KMS-11 (cell line): ENCODE data around the gene SSC5D.

Experiments used
- H2AFZ ChIP-seq: fragments of 200-600 bp; sonication (generic); 2 replicates; pipeline ENCODE4 v1.6.1; 2016; ENCODE audit warnings: antibody characterized with exemption, mixed run types, low read depth
- H3K27ac ChIP-seq: fragments of 200-600 bp; sonication (generic); 2 replicates; pipeline ENCODE4 v1.6.1; 2016; ENCODE audit warnings: mild to moderate bottlenecking, mixed run types
- H3K27me3 ChIP-seq: fragments of 200-600 bp; sonication (generic); 2 replicates; pipeline ENCODE4 v1.6.1; 2017; ENCODE audit warnings: mild to moderate bottlenecking, low read depth, mixed run types, moderate library complexity; ENCODE audit not compliant: insufficient read depth
- H3K36me3 ChIP-seq: fragments of 200-600 bp; sonication (generic); 2 replicates; pipeline ENCODE4 v1.6.1; 2017; ENCODE audit warnings: mild to moderate bottlenecking, mixed run types; ENCODE audit not compliant: insufficient read depth
- H3K4me1 ChIP-seq: fragments of 200-600 bp; sonication (generic); 2 replicates; pipeline ENCODE4 v1.6.1; 2016; ENCODE audit warnings: mild to moderate bottlenecking, low read depth, mixed run types; ENCODE audit not compliant: poor library complexity, severe bottlenecking
- H3K4me2 ChIP-seq: fragments of 200-600 bp; sonication (generic); 2 replicates; pipeline ENCODE4 v1.7.0; 2016; ENCODE audit warnings: mild to moderate bottlenecking, mixed run types
- H3K4me3 ChIP-seq: fragments of 200-600 bp; sonication (generic); IDR thresholded peaks from 2 replicates; pipeline ENCODE4 v1.6.1; 2017; ENCODE audit warnings: low read depth, low read length, mixed read lengths; ENCODE audit not compliant: insufficient read depth
- H3K79me2 ChIP-seq: fragments of 200-600 bp; sonication (generic); 2 replicates; pipeline ENCODE4 v1.6.1; 2016; ENCODE audit warnings: low read depth, mixed run types; ENCODE audit not compliant: insufficient read depth
- H3K9ac ChIP-seq: fragments of 200-600 bp; sonication (generic); 2 replicates; pipeline ENCODE4 v1.6.1; 2016; ENCODE audit warnings: mild to moderate bottlenecking, mixed run types
- H4K20me1 ChIP-seq: fragments of 200-600 bp; sonication (generic); 2 replicates; pipeline ENCODE4 v1.6.1; 2016; ENCODE audit warnings: mild to moderate bottlenecking, mixed run types; ENCODE audit not compliant: insufficient read depth
- CTCF ChIP-seq: fragments of 200-600 bp; sonication (generic); conservative IDR thresholded peaks from 2 replicates; pipeline ENCODE4 v1.6.1; 2017; ENCODE audit warnings: low read depth, mild to moderate bottlenecking, antibody characterized with exemption, low read length, moderate library complexity, mixed read lengths

SSC5D gene

GRCh38 chr19:55498246-55498840, 10.1 kb downstream of the SSC5D start:
- H3K9ac ChIP-seq: no peak overlapping the region
- no peaks in the 10 kb centered on the region for H4K20me1 ChIP-seq
- H3K27me3 ChIP-seq: peaks cover 90% of the 10 kb centered on the region
- H3K4me3 ChIP-seq: no peak overlapping the region
- no peaks in the 10 kb centered on the region for H3K4me1 ChIP-seq
- H2AFZ ChIP-seq: no peak overlapping the region
- H3K27ac ChIP-seq: no peak overlapping the region
- H3K79me2 ChIP-seq: no peaks in the 10 kb centered on the region
- H3K36me3 ChIP-seq: no peaks in the 10 kb centered on the region
- no peak for TF ChIP-seq CTCF
- no peak overlapping the region for H3K4me2 ChIP-seq

DNA sequence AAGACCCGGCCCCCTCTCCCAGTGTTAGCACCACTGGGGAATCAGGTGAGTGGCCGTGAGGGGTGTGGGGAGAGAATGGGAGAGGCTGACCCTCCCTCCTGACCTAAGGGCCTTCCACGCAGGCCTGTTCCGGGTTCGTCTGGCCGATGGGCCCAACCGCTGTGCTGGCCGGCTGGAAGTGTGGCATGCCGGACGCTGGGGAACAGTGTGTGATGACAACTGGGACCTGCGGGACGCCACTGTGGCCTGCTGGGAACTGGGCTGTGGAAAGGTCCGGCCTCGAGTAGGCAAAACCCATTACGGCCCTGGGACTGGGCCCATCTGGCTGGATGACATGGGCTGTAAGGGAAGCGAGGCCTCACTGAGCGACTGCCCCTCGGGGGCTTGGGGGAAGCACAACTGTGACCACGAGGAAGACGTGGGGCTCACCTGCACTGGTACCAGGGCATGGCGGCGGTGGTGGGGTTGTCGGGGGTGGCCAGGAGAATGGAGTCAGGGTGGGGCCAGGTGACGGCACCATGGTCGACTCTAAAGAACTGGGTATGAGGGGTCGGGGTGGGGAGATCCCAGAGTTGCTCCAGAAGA, 12.2 kb downstream of the SSC5D start:
- H3K79me2 ChIP-seq: no peaks in the 10 kb centered on the region
- no peaks in the 10 kb centered on the region for H4K20me1 ChIP-seq
- no peak overlapping the region for H3K4me2 ChIP-seq
- no peak overlapping the region for H3K9ac ChIP-seq
- no peak for TF ChIP-seq CTCF
- no peaks in the 10 kb centered on the region for H3K36me3 ChIP-seq
- no peak overlapping the region for H3K27ac ChIP-seq
- no peak overlapping the region for H2AFZ ChIP-seq
- peaks cover 5% of the 10 kb centered on the region for H3K4me1 ChIP-seq
- peaks cover 85% of the 10 kb centered on the region for H3K27me3 ChIP-seq
- H3K4me3 ChIP-seq: no peak overlapping the region

DNA sequence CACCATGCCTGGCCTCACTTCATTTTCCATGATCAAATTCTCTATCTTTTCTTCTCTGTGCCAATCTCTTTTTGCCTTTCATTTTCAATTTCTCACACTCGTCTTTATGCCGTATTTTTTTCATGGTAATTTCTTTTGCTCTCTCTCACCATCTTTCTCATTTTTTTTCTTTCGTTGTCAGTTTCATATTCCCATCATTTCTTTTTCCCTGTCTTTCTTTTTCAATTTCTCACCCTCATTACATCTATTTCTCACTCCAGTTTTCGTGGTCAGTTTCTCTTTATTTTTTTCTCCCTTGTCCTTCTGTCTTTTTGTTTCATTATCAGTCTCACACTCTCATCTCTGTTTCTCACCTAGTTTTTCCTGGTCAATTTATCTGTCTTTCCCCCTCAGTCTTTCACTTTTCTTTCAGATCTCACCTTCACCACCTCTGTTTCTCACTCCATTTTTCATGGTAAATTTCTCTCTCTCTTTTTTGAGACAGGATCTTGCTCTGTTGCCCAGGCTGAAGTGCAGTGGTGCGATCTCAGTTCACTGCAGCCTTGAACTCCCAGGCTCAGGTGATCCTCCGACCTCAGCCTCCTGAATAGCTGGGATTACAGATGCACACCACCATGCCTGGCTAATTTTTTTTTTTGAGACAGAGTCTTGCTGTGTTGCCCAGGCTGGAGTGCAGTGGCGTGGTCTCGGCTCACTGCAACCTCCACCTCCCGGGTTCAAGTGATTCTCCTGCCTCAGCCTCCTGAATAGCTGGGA, 14.1 kb downstream of the SSC5D start:
- Histone ChIP-seq H3K27me3 (peaks cover 85% of the 10 kb centered on the region), H3K4me2 (no peak overlapping the region)

DNA sequence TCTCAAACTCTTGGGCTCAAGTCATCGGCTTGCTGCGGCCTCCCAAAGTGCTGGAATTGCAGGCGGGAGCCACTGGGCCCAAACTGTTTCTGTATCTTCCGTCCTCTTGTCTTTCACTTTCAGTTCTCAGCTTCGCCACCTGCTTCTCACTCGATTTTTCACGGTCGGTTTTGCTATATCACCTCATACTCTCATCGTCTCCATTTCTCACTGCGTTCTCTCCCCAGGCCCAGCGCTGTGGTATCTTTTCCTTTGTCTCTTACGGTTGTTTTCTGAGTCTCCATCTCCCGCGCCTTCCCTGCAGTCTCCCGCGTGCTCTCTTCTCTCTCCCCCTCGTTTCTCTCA, 14.9 kb downstream of the SSC5D start:
- H3K27me3 ChIP-seq: peaks cover 85% of the 10 kb centered on the region

More for the DNA sequence above, 14.1 kb downstream of the SSC5D start:
- no peak for TF ChIP-seq CTCF
- no peak overlapping the region for H3K4me3 ChIP-seq
- H3K36me3 ChIP-seq: no peaks in the 10 kb centered on the region
- H3K79me2 ChIP-seq: no peaks in the 10 kb centered on the region
- no peak overlapping the region for H3K9ac ChIP-seq
- no peak overlapping the region for H2AFZ ChIP-seq
- H4K20me1 ChIP-seq: no peaks in the 10 kb centered on the region
- H3K4me1 ChIP-seq: peaks cover 5% of the 10 kb centered on the region
- no peak overlapping the region for H3K27ac ChIP-seq

More for the DNA sequence above, 14.9 kb downstream of the SSC5D start:
- TF ChIP-seq CTCF: no peak
- Histone ChIP-seq H3K4me2 (peak overlapping the region; percentile 53; the same call in 1 of the 2 replicates), H4K20me1 (no peaks in the 10 kb centered on the region), H3K9ac (no peak overlapping the region), H3K4me3 (no peak overlapping the region), H3K4me1 (peaks cover 5% of the 10 kb centered on the region), H3K79me2 (no peaks in the 10 kb centered on the region), H3K36me3 (no peaks in the 10 kb centered on the region), H3K27ac (no peak overlapping the region), H2AFZ (peak overlapping the region; percentile 77)
